Neutrophil (primary cell): ENCODE data around the gene PTGIS.

ENCODE experiments used
- H3K27ac ChIP-seq: fragments of 200-600 bp; sonication (generic); 2 replicates; pipeline ENCODE4 v1.5.1; 2016; ENCODE audit warnings: mild to moderate bottlenecking, moderate library complexity
- H3K27me3 ChIP-seq: fragments of 200-600 bp; sonication (generic); 2 replicates; pipeline ENCODE4 v1.6.0; 2016; ENCODE audit warnings: mild to moderate bottlenecking
- H3K36me3 ChIP-seq: fragments of 200-600 bp; sonication (generic); 2 replicates; pipeline ENCODE4 v1.5.1; 2017
- H3K4me1 ChIP-seq, 2 experiments: fragments of 200-600 bp in 1 of 2; sonication (generic) in 1 of 2; 1 replicate in 1 of 2; 2 replicates in 1 of 2; pipeline versions ENCODE4 v1.5.1 to v1.6.1; 2013 to 2016; ENCODE audit warnings: low read depth in 1 of 2, low read length in 1 of 2, mild to moderate bottlenecking in 1 of 2, moderate library complexity in 1 of 2; ENCODE audit not compliant: control insufficient read depth in 1 of 2, insufficient read depth in 1 of 2
- H3K4me3 ChIP-seq, 2 experiments: fragments of 200-600 bp in 1 of 2; sonication (generic) in 1 of 2; 1 replicate in 1 of 2; 2 replicates in 1 of 2; pipeline ENCODE4 v1.5.1; 2013 to 2016; ENCODE audit warnings: low read depth in 1 of 2, low read length in 1 of 2, mild to moderate bottlenecking in 1 of 2, moderate library complexity in 1 of 2
- H3K9me3 ChIP-seq: fragments of 200-600 bp; sonication (generic); 2 replicates; pipeline ENCODE4 v1.5.1; 2016
- TF ChIP-seq, protein P1 (sequence below): fragments of 200-600 bp; sonication (generic); IDR thresholded peaks from 2 replicates; pipeline ENCODE4 v1.5.1; 2016; ENCODE audit warnings: antibody characterized with exemption

PTGIS gene

DNA sequence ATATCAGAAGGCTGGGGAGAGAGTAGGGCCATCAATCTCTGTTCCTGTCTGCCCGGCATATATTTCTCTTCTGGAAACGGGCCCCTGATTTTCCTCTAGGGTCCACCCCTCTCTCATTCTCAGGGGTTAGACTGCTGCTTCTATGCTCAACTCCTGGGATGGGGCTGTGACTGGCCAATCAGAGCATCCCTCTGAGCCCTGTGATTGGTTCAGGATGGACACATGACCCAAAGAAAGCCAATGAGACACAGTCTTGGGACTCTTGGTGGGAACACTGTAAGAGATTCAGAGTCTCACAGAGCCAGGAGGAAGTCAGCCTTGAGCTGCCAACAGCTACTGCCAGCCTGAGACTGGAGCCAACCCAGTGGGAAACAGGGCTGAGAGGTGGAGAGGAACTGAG, 54.4 kb downstream of the PTGIS start:
- TF ChIP-seq, protein P1, sequence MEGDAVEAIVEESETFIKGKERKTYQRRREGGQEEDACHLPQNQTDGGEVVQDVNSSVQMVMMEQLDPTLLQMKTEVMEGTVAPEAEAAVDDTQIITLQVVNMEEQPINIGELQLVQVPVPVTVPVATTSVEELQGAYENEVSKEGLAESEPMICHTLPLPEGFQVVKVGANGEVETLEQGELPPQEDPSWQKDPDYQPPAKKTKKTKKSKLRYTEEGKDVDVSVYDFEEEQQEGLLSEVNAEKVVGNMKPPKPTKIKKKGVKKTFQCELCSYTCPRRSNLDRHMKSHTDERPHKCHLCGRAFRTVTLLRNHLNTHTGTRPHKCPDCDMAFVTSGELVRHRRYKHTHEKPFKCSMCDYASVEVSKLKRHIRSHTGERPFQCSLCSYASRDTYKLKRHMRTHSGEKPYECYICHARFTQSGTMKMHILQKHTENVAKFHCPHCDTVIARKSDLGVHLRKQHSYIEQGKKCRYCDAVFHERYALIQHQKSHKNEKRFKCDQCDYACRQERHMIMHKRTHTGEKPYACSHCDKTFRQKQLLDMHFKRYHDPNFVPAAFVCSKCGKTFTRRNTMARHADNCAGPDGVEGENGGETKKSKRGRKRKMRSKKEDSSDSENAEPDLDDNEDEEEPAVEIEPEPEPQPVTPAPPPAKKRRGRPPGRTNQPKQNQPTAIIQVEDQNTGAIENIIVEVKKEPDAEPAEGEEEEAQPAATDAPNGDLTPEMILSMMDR = no peak

DNA sequence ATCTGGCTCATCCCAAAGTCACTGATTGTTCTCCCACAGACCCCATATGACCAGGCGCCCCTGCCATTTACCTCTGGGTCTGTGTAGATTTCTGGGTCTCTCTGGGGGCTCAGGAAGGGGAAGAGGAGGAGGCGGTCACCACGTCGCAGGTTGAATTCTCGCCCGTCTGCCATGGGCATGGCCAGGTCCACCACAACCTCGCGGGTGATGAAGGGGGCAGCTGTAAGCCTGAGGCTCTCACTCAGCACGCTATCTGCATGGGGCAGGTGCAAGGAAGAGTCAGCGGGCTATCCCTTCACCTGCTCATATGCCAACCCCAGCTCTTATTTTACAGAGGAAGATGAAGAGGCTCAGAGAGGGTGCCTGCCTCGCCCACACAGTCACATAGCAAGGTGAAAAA, 54.9 kb downstream of the PTGIS start:
- Histone ChIP-seq H3K27me3 (peaks cover 64% of the 10 kb centered on the region), H3K36me3 (no peaks in the 10 kb centered on the region), H3K27ac (no peak overlapping the region), H3K9me3 (no peaks in the 10 kb centered on the region), H3K4me3 (no peak overlapping the region), H3K4me1 (no peaks in the 10 kb centered on the region)
- TF ChIP-seq, protein P1 = no peak

More for the DNA sequence above, 54.4 kb downstream of the PTGIS start:
- H3K27me3 ChIP-seq = peaks cover 62% of the 10 kb centered on the region
- H3K27ac ChIP-seq = no peak overlapping the region
- H3K4me1 ChIP-seq = no peaks in the 10 kb centered on the region
- no peak overlapping the region for H3K4me3 ChIP-seq
- no peaks in the 10 kb centered on the region for H3K9me3 ChIP-seq
- H3K36me3 ChIP-seq = no peaks in the 10 kb centered on the region

DNA sequence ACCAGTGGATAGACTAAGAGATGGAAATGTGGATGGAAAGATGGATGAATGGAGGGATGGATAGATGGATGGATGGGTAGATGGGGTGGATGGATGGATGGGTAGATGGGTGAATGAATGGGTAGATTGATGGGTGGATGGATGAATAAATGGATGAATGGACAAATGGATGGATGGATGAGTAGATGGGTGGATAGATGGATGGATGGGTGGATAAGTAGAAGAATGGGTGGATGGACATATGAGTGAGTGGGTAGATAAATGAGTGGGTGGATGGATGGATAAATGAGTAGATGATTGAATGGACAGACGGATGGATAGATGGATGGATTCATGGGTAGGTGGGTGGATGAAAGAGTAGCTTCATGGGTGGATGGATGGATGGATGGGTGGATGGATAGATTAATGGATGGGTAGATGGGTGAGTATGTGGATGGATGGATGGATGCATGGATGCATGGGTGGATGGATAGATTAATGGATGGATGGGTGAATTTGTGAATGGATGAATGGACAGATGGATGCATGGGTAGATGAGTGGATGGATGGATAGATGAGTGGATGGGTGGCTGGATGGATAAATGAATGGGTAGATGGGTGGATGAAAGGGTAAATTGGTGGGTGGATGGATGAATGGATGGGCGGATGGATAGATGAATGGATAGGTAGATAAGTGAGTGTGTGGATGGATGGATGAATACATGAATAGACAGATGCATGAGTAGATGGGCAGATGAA, 56.0 kb downstream of the PTGIS start:
- Histone ChIP-seq H3K9me3 (no peaks in the 10 kb centered on the region), H3K27ac (no peak overlapping the region), H3K36me3 (no peaks in the 10 kb centered on the region), H3K4me1 (no peaks in the 10 kb centered on the region), H3K4me3 (no peak overlapping the region), H3K27me3 (peaks cover 65% of the 10 kb centered on the region)
- TF ChIP-seq, protein P1 = no peak

DNA sequence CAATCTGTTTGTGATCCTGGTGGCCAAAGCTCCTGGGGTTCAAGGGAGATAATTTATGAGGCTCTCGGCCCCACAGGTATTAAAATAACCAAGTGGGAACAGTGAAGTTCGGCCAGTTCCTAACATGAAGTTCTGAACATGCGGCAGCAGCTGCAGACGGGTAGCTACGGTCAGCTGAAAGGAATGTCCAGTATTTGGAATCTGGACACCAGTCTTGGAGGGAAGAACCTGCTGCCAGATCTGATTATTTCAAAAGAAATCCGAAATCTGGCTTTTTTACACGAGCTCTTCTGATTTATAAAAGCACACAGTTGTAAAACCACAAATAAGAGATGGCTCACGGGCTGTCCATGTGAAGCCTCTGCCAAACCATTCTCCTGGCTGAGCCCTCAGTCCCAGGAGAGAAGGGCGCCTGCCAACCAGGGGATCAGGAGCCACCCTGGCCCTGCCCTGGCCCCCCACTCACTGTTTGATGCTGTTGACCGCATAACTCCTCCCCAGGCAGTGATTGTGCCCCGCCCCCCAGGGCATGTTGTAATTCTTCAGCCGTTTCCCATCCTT, 57.3 kb downstream of the PTGIS start:
- TF ChIP-seq, protein P1 = no peak
- Histone ChIP-seq H3K4me3 (no peak overlapping the region), H3K27me3 (peaks cover 69% of the 10 kb centered on the region), H3K4me1 (no peaks in the 10 kb centered on the region), H3K9me3 (no peaks in the 10 kb centered on the region), H3K36me3 (no peaks in the 10 kb centered on the region), H3K27ac (no peak overlapping the region)

DNA sequence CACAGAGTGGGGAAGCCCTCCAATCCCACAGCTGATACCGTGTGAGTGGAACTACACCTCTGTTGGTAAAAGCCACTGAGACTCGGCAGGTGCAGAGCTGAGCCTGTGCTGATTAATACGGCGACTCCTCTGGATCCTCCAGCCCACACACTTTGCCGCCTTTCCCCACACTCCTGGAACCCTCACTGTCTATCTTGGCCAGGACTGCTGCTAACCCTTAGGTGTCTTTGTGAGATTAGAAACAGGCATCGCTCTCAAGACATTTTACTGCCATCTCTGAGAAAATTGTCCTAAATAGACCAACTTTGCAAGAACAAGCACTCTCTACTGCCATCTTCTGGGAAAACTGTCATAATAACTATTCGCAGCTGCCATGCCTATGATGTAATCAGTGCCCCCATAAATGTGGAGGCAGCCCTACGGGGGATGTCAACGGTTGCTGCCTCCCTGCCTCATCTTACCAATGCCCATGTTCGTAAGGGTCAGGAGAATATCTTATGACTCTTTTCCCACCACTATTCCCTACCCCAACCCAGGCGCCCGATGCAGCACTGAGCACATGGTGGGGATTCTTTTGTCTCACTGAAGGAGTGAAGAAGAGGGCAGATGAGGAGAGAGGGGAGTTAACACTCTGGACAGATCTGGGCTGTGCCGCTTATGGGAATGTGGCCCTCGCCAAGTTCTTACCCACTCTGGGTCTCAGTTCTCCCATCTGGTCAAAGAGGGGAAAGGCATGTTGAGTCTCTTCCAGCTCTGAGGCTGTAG, 59.3 kb downstream of the PTGIS start:
- H3K4me3 ChIP-seq = no peak overlapping the region
- no peaks in the 10 kb centered on the region for H3K9me3 ChIP-seq
- H3K27me3 ChIP-seq = peaks cover 79% of the 10 kb centered on the region
- no peaks in the 10 kb centered on the region for H3K36me3 ChIP-seq
- H3K4me1 ChIP-seq = no peaks in the 10 kb centered on the region
- H3K27ac ChIP-seq = no peak overlapping the region
- TF ChIP-seq, protein P1 = no peak
